Measurements from ENCODE around the gene RDH5.

RDH5 gene

GRCh38 chr12:55728186-55728938 lies 8.2 kb downstream of the RDH5 start:
- no peak for DNase-seq (ENCODE audit: low spot score)

- DNase-seq (ENCODE audit: low spot score), result peak; percentile 93
Measured at GRCh38 chr12:55728939-55729818, 9.0 kb downstream of the RDH5 start, which contains the start of gene CD63. Gene CD63, minus strand, starts transcription at chr12:55729009. Its CDS starts 668 bp downstream, at chr12:55728341.

GRCh38 chr12:55729819-55730818 lies 9.9 kb downstream of the RDH5 start:
- DNase-seq (ENCODE audit: low spot score), result peak; percentile 75

- no peak for DNase-seq (ENCODE audit: low spot score)
Measured at GRCh38 chr12:55732288-55732687, 12.1 kb downstream of the RDH5 start.

GRCh38 chr12:55733021-55733555 lies 12.9 kb downstream of the RDH5 start:
- DNase-seq (ENCODE audit: low spot score), result no peak

- no peak for DNase-seq (ENCODE audit: low spot score)
Measured at GRCh38 chr12:55733858-55734257, 13.7 kb downstream of the RDH5 start.

GRCh38 chr12:55734595-55734994 lies 14.4 kb downstream of the RDH5 start:
- DNase-seq (ENCODE audit: low spot score), result no peak

GRCh38 chr12:55736076-55736475 lies 15.9 kb downstream of the RDH5 start:
- no peak for DNase-seq (ENCODE audit: low spot score)

- DNase-seq (ENCODE audit: low spot score), result peak; percentile 82
Measured at GRCh38 chr12:55736780-55737580, 16.8 kb downstream of the RDH5 start.

- no peak for DNase-seq (ENCODE audit: low spot score)
Measured at GRCh38 chr12:55737581-55738122, 17.5 kb downstream of the RDH5 start.

GRCh38 chr12:55738123-55739024 lies 18.2 kb downstream of the RDH5 start:
- DNase-seq (ENCODE audit: low spot score), result peak; percentile 96

- DNase-seq (ENCODE audit: low spot score), result no peak
Measured at GRCh38 chr12:55739025-55739378, 18.8 kb downstream of the RDH5 start.

- DNase-seq (ENCODE audit: low spot score), result no peak
Measured at GRCh38 chr12:55741931-55742680, 21.9 kb downstream of the RDH5 start.

GRCh38 chr12:55742719-55743405 lies 22.7 kb downstream of the RDH5 start, which contains the start of gene GDF11:
Gene GDF11, plus strand, starts transcription at chr12:55743122. Its CDS starts 195 bp downstream, at chr12:55743317.
- DNase-seq (ENCODE audit: low spot score), result peak; percentile 84

- DNase-seq (ENCODE audit: low spot score), result peak; percentile 52
Measured at GRCh38 chr12:55743406-55744339, 23.5 kb downstream of the RDH5 start.

GRCh38 chr12:55744340-55745030 lies 24.3 kb downstream of the RDH5 start:
- no peak for DNase-seq (ENCODE audit: low spot score)
